Activated B cell treated with CpG ODN at 0.5 μM for 24 hours (primary cell): ENCODE measurements around the gene DIAPH3. TPM values are rescaled to one million over a fixed set of nuclear protein-coding genes. Genes with fewer than 3 reads are reported as not detected.

ENCODE experiments used
- ATAC-seq: fragments of 200-7000 bp; cut with Tn5 transposase; one replicate; pipeline ENCODE4 v1.10.0; 2021; ENCODE audit warnings: low read depth, mild to moderate bottlenecking, moderate library complexity
- CTCF ChIA-PET: fragments of 350-600 bp; sonication (Branson Sonifier 250); formaldehyde crosslinking; loops from one replicate; lab custom pipeline; 2021; ENCODE audit warnings: antibody characterized with exemption; lab: Charles Lee
- POLR2A ChIA-PET: fragments of 350-600 bp; sonication (Branson Sonifier 250); formaldehyde crosslinking; loops from one replicate; lab custom pipeline; 2021; ENCODE audit warnings: antibody characterized with exemption; lab: Charles Lee
- DNase-seq: peaks from one replicate; pipeline ENCODE4 v3.0.0; 2022
- H3K27ac Mint-ChIP-seq: one replicate; pipeline ENCODE4 v1.8.0; 2020; ENCODE audit warnings: mixed read lengths
- H3K27me3 Mint-ChIP-seq: one replicate; pipeline ENCODE4 v1.8.0; 2021; ENCODE audit warnings: mixed read lengths
- H3K36me3 Mint-ChIP-seq: one replicate; pipeline ENCODE4 v1.8.0; 2021; ENCODE audit warnings: low read depth, mixed read lengths
- H3K4me1 Mint-ChIP-seq: one replicate; pipeline ENCODE4 v1.8.0; 2021; ENCODE audit warnings: mixed read lengths
- H3K4me3 Mint-ChIP-seq: one replicate; pipeline ENCODE4 v1.8.0; 2020; ENCODE audit warnings: mild to moderate bottlenecking, mixed read lengths
- H3K9me3 Mint-ChIP-seq: one replicate; pipeline ENCODE4 v1.8.0; 2020; ENCODE audit warnings: mixed read lengths
- CTCF ChIP-seq: fragments of 200-600 bp; IDR thresholded peaks from one replicate; pipeline ENCODE4 v1.8.0; 2022; ENCODE audit warnings: antibody characterized with exemption, mild to moderate bottlenecking
- intact Hi-C: fragments of 100-400 bp; cut with micrococcal nuclease; formaldehyde crosslinking; loops from one replicate; pipeline ENCODE4 v1.15.1; 2024
- total RNA-seq: library from RNA; stranded (reverse); gene quantifications from 2 replicates; pipeline ENCODE4 v1.2.3, GENCODE V29; 2022

DIAPH3 gene
- total RNA-seq, 1 donor from 2014 or later, result 0.38 TPM

DNA sequence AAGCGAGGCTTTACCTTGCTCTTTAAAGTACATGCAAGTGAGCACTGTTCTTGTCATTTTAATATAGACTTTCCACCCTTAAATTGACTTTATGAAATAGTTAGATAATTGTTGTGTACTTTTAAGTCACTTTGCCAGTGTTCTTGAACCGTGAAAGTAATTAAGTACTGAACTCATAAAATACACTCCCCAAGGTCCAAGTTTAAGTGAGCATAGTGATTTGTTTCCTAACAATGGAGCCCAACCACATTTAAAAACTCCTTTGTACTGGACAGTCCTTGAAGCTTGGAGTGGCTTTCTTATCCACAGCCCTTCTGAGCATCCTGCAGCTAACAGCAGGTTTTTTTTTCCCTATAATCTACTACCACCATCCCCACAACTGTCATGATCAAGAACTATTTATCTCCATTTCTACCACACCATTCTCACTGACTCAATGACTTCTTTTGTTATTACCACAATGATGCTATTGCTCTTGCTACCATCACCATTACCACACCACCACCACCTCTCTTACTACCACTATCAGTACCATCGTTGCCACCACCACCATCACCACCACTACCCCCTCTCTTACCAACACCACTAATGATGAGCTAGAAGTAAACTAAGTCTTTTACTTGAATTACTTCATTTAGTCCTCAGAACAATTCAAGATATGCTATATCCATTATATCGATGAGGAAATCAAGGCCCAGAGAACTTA is 452.6 kb downstream of the DIAPH3 start:
- Mint-ChIP-seq H3K4me1 (no peaks in the 10 kb centered on the region), H3K27ac (no peak overlapping the region), H3K36me3 (no peaks in the 10 kb centered on the region), H3K4me3 (no peak overlapping the region), H3K9me3 (no peaks in the 10 kb centered on the region), H3K27me3 (no peaks in the 10 kb centered on the region)
- DNase-seq (no peak), ATAC-seq (no peak)
- CTCF ChIA-PET, result no interaction called here
- TF ChIP-seq CTCF, result no peak
- intact Hi-C loops, result no loop called here
- POLR2A ChIA-PET, result no interaction called here

GRCh38 chr13:59710416-59710815 is 453.3 kb downstream of the DIAPH3 start:
- TF ChIP-seq CTCF, result no peak
- Mint-ChIP-seq H3K9me3 (no peaks in the 10 kb centered on the region), H3K27me3 (no peaks in the 10 kb centered on the region), H3K4me3 (no peak overlapping the region), H3K4me1 (no peaks in the 10 kb centered on the region), H3K27ac (no peak overlapping the region), H3K36me3 (no peaks in the 10 kb centered on the region)
- DNase-seq, result no peak
- POLR2A ChIA-PET, result no interaction called here
- CTCF ChIA-PET, result no interaction called here
- intact Hi-C loops, result no loop called here
- ATAC-seq, result no peak

DNA sequence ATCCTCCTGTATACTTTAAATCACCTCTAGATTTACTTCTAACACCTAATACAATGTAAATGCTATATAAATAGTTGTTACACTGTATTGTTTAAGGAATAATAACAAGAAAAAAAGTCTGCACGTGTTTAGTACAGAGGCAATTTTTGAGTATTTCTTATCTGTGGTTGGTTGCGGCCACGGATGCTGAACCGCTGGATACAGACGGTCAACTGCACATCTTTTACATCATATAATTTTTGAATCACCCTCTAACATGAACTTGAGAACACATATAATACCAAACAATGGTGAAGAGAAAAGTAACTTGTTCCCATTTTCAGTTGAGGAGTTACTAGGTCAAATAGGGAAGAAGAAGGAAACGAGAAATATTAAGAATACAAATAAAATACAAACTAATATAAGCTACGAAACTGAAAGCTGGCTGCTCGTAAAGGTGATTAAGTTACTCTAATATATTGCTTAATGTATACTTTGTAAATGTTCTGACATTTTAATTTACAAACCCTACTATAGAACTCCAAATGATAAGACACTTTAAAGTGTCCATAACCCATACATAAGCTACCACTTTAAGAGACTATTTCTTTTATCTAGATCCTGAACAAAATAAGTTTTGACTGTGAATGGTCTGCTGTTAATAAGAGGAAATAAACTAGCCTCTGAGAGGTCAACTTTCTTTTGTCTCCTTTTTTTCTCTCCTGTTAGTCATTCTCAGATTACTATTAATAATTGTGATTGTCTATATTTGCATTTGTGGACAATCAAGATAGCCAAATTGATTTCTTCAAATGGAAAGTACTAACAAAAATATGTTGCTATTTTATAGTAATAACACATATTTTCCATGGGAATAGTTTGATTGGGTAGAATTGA is 457.4 kb downstream of the DIAPH3 start:
- CTCF ChIA-PET, result no interaction called here
- Mint-ChIP-seq H3K4me3 (no peak overlapping the region), H3K4me1 (no peaks in the 10 kb centered on the region), H3K9me3 (no peaks in the 10 kb centered on the region), H3K27me3 (no peaks in the 10 kb centered on the region), H3K27ac (no peak overlapping the region), H3K36me3 (no peaks in the 10 kb centered on the region)
- no peak for DNase-seq
- intact Hi-C loops, result no loop called here
- TF ChIP-seq CTCF, result no peak
- no peak for ATAC-seq
- POLR2A ChIA-PET, result no interaction called here

GRCh38 chr13:59702269-59702668 is 461.5 kb downstream of the DIAPH3 start:
- CTCF ChIA-PET, result no interaction called here
- TF ChIP-seq CTCF, result no peak
- H3K27me3 Mint-ChIP-seq, result no peaks in the 10 kb centered on the region

GRCh38 chr13:59701261-59701660 is 462.5 kb downstream of the DIAPH3 start:
- H3K36me3 Mint-ChIP-seq, result no peaks in the 10 kb centered on the region
- H3K4me3 Mint-ChIP-seq, result no peak overlapping the region
- TF ChIP-seq CTCF, result no peak
- H3K9me3 Mint-ChIP-seq, result no peaks in the 10 kb centered on the region
- intact Hi-C loops, result no loop called here
- ChIA-PET POLR2A (no interaction called here), CTCF (no interaction called here)
- no peaks in the 10 kb centered on the region for H3K27me3 Mint-ChIP-seq
- no peaks in the 10 kb centered on the region for H3K4me1 Mint-ChIP-seq
- DNase-seq, result no peak
- H3K27ac Mint-ChIP-seq, result no peak overlapping the region
- no peak for ATAC-seq

More at GRCh38 chr13:59702269-59702668, 461.5 kb downstream of the DIAPH3 start:
- H3K9me3 Mint-ChIP-seq, result no peaks in the 10 kb centered on the region
- intact Hi-C loops, result no loop called here
- H3K4me3 Mint-ChIP-seq, result no peak overlapping the region
- no peaks in the 10 kb centered on the region for H3K36me3 Mint-ChIP-seq
- no peaks in the 10 kb centered on the region for H3K4me1 Mint-ChIP-seq
- POLR2A ChIA-PET, result no interaction called here
- DNase-seq (no peak), ATAC-seq (no peak)
- no peak overlapping the region for H3K27ac Mint-ChIP-seq
